Motor neuron (in vitro differentiated cells): ENCODE data around the gene DLGAP3. TPM values are rescaled to one million over a fixed set of nuclear protein-coding genes. Genes with fewer than 3 reads are reported as not detected.

Experiments used
- ATAC-seq, 8 experiments: fragments of 200-7000 bp; cut with Tn5 transposase; replicated peaks in 6 of 8; 2 replicates each; pipeline ENCODE4 v1.8.0; 2021; ENCODE audit warnings: mild to moderate bottlenecking in 8 of 8, moderate library complexity in 8 of 8
- H3K27ac ChIP-seq, 2 donors: fragments of 250-450 bp; sonication (Bioruptor Pico); 2 replicates each; pipeline ENCODE4 v1.9.0; 2021; ENCODE audit warnings: antibody characterized with exemption in 2 of 2, mild to moderate bottlenecking in 2 of 2, moderate library complexity in 1 of 2
- H3K4me1 ChIP-seq, 2 donors: fragments of 250-450 bp; sonication (Bioruptor Pico); replicated peaks in 1 of 2; 2 replicates each; pipeline ENCODE4 v1.6.1; 2021; ENCODE audit warnings: antibody characterized with exemption in 2 of 2, mild to moderate bottlenecking in 2 of 2, moderate library complexity in 1 of 2
- H3K4me3 ChIP-seq, 5 donors: fragments of 250-450 bp; sonication (Bioruptor Pico); 2 replicates each; pipeline ENCODE4 v1.9.0; 2021; ENCODE audit warnings: antibody characterized with exemption in 5 of 5, mild to moderate bottlenecking in 5 of 5, moderate library complexity in 4 of 5
- WGBS, 10 experiments: fragments of 450-650 bp; shearing (Covaris generic); methylation state at CpG; one replicate each; pipeline ENCODE4 v1.0.0; 2022; 5-methylcytosine and 5-hydroxymethylcytosine counted together
- in situ Hi-C, 9 experiments: fragments of 400-800 bp; cut with MboI; loops; one replicate each; pipeline ENCODE4 v1.15.0; 2021; ENCODE audit warnings: low sequenced_read_pairs in 9 of 9, low pct_unique_long_range_greater_than_20kb in 2 of 9; ENCODE audit not compliant: unreplicated experiment in 9 of 9
- total RNA-seq, 8 experiments: library from RNA; unstranded; fragments of 300-600 nt; gene quantifications; 2 replicates each; pipeline versions ENCODE4 v1.2.3 to v1.2.4, GENCODE V29; 2022

The DLGAP3 gene
- total RNA-seq, 8 experiments from 2014 or later, result 0.21 to 8.2 (median 4.1) TPM

DNA sequence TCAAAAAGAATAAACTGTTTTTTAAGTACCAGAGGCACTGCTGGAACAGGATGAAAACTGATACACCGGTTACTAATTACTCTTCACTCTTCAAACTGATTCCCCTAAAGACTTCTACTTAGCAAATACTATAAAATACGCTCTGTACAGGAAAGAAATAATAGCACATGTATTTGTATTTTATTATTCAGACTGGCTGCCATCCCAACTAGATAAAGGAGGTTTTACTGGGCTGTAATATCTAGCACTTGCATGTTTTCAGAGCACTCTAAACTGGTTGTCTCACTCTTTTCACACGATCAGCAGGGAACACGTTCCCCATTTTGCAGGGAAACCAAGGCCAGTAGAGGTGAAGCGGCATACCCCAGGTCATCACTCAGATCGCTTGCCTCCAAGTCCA, 79.1 kb downstream of the DLGAP3 start:
- 50 to 100% (median 77%) methylated on average over 1 to 6 of the region's 6 CpGs; no CpG with 5 or more reads in 1 of the 10 experiments for WGBS, 10 experiments
- H3K4me3 ChIP-seq, result no peak overlapping the region
- H3K4me1 ChIP-seq, result peaks cover 22 to 23% of the 10 kb centered on the region in 2 donors
- ATAC-seq, result no peak
- in situ Hi-C loops, result no loop called here
- no peak overlapping the region for H3K27ac ChIP-seq

DNA sequence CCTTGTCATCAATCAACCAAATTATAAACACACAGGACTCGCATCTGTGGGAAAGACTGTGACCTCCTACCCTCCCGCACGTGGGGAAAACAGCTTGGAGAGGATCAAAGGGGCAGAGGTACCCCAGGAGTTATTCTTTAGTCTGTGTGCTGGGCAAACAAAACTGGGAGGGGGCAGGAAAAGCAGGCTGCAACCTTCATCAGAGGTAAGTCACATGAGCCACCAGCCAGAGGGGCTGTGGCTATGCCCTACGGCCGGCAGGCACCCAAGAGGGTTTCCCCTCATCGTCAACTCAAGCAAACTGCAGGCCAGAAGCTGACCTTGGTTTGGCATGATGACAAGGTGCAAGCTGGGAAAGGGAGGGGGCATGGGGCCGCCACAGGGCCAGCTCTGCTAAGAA, 82.4 kb downstream of the DLGAP3 start:
- no peak overlapping the region for H3K4me3 ChIP-seq
- peaks cover 48 to 50% of the 10 kb centered on the region in 2 donors for H3K4me1 ChIP-seq
- no peak overlapping the region for H3K27ac ChIP-seq
- in situ Hi-C loops, result no loop called here
- 20 to 100% (median 60%) methylated on average over 1 to 4 of the region's 7 CpGs; no CpG with 5 or more reads in 3 of the 10 experiments for WGBS, 10 experiments
- peak in 3 of 8 experiments; percentile 8 to 17 (median 14) for ATAC-seq

DNA sequence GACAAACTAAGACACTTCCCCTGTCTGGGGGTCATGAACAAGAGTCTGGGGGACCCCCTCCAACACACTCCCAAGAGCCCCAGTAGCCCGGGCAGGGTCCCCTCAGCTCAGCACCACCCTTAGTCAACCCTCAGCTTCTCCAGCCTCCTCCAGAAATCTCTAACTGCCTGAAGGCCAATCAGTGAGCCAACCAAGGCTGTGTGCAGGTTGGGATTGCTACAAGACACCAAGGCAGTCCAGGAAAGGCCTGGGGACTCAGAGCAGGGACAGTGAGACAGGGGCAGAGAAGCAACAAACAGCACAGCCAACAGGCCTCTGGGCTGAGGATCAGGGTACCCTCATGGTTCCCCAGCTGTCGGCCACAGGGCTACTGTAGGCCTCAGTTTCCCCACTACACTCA, 83.2 kb downstream of the DLGAP3 start:
- in situ Hi-C loops, result no loop called here
- H3K4me1 ChIP-seq, result peaks cover 48 to 50% of the 10 kb centered on the region in 2 donors
- 68 to 100% (median 100%) methylated on average over 1 to 2 of the region's 2 CpGs; no CpG with 5 or more reads in 7 of the 10 experiments for WGBS, 10 experiments
- ATAC-seq, result no peak
- no peak overlapping the region for H3K4me3 ChIP-seq
- H3K27ac ChIP-seq, result no peak overlapping the region

DNA sequence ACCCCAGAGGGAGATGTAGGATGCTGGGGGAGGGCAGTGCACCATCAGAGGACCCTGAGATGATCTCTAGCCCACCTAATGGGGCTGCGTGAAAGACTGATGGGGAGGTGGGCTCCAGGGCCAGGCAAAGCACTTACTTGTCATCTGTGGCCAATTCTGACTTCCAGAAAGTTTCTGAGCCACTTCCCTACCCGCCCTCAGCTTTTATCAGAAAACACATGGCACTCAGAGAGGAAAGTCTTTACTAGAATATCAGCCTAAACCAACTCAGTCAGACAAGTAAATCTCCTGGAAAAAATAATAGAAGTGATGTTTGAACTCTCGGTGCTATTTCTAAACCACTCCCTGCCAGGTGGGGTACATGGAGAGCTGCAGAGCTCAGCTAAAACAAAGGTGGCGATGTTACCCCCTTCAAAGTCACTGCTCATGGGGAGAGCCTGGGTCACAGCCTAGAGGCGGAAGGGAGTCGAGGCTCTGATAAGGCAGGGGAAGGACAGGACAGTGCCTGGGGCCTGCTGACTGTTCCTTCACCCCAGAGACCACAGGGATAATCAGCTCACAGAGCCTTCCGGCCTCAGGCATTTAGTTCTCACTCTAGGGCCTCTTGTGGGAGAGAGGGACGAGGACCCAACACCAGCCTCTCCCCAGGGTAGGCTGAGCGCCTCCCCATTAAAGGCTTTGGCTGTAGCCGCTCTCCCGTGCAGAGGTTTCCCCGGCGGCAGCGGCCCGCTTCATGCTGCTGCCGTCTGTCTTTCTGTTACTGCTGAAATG, 84.1 kb downstream of the DLGAP3 start:
- 40 to 92% (median 64%) methylated on average over 1 to 14 of the region's 16 CpGs; no CpG with 5 or more reads in 1 of the 10 experiments for WGBS, 10 experiments
- in situ Hi-C loops, result no loop called here
- Histone ChIP-seq H3K4me1 (peaks cover 48 to 50% of the 10 kb centered on the region in 2 donors), H3K4me3 (no peak overlapping the region), H3K27ac (no peak overlapping the region)
- peak in 1 of 8 experiments; percentile 20 for ATAC-seq

DNA sequence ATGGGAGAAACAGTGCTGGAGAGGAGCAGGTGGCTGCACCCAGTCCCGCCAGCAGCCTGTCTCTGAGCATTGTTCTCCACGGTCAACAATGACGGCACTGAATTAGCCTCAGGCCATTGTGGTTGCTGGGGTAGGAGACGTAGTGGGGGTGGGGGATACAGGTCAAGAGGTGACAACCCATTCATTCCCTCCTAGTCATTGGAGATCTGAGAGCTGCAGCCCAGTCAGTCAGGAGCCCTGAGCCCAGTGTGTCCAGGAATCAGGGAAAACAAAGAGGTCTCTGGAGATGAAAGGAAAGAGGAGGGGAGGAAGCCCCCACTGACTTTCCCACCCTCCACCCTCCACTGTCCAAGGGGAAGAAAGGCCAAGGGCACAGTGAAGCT, 85.2 kb downstream of the DLGAP3 start:
- ATAC-seq, result peak in 5 of 8 experiments; percentile 64 to 80 (median 75)
- in situ Hi-C loops, result no loop called here
- no peak overlapping the region for H3K4me3 ChIP-seq
- H3K27ac ChIP-seq, result peak overlapping the region in 1 of 2 donors; percentile 30
- peaks cover 48 to 50% of the 10 kb centered on the region in 2 donors for H3K4me1 ChIP-seq
- WGBS, 10 experiments, result 0% methylated on average over 1 to 4 of the region's 4 CpGs; no CpG with 5 or more reads in 7 of the 10 experiments

DNA sequence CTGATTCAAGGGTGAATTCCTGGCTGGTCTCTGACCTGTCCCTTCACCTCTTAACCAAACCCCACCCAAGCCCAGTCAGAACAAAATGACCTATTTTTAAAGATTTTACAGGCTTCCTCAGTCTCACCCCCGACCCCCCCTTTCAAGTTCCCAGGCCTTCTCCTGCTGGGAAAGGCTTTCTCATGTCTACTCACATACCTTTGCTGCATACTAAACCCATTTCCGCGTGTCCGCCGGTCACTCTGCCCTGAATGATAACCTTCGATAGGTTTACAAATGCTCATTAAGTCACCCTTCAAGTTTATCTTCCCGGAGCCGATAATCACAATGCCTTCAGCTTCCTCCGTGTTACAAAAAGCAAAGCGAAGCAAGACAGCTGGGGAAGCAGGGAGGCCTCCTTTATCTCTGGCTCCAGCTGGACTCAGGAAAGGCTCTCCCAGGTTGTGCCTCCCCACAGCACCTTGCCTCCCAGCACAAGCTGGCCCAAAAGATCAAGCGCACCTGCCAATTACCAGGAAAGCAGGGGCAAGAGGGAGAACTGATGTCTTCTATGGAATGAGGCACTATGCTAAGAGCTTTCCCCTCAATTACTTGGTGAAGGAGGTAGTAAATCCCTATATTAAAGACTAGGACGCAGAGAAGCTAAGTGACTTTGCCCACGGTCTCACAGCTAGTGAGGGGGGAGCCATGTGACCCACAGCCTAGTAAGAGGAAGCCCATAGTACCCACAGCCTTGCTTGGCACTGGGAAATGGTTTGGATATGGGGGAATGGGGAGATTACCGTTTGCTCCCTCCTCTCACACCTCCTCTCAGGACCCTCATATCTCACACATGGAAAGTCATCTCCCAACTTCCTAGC, 85.8 kb downstream of the DLGAP3 start:
- H3K27ac ChIP-seq, result peak overlapping the region; percentile 27 to 55
- H3K4me1 ChIP-seq, result peaks cover 48 to 50% of the 10 kb centered on the region in 2 donors
- WGBS, 10 experiments, result 25 to 90% (median 45%) methylated on average over 4 to 14 of the region's 14 CpGs; no CpG with 5 or more reads in 1 of the 10 experiments
- in situ Hi-C loops, result no loop called here
- peak in 2 of 8 experiments; percentile 13 for ATAC-seq
- no peak overlapping the region for H3K4me3 ChIP-seq

DNA sequence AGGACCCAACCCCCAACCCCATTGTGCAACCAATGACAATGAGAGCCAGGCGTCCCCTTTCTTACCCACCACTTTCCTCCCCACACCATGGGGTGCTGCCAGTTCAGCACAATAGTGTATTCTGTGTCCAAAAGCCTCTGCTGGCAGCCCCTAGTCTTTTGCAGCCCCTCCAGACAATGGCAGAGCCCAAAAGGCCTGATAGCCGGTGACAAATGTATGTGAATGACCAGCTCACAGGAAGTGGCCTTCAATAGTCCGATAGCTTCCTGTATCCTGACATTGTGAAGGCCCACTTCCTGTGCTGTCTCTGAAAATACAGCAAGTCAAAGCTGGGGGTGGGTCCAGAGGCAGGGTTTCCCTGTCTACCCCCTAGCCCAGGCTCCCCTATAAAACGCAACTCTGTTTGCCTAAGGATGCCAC, 86.5 kb downstream of the DLGAP3 start:
- in situ Hi-C loops, result no loop called here
- no peak for ATAC-seq
- H3K4me3 ChIP-seq, result no peak overlapping the region
- 30 to 100% (median 48%) methylated on average over 1 to 3 of the region's 4 CpGs; no CpG with 5 or more reads in 4 of the 10 experiments for WGBS, 10 experiments
- H3K27ac ChIP-seq, result peak overlapping the region in 1 of 2 donors; percentile 6
- peaks cover 48 to 50% of the 10 kb centered on the region in 2 donors for H3K4me1 ChIP-seq

DNA sequence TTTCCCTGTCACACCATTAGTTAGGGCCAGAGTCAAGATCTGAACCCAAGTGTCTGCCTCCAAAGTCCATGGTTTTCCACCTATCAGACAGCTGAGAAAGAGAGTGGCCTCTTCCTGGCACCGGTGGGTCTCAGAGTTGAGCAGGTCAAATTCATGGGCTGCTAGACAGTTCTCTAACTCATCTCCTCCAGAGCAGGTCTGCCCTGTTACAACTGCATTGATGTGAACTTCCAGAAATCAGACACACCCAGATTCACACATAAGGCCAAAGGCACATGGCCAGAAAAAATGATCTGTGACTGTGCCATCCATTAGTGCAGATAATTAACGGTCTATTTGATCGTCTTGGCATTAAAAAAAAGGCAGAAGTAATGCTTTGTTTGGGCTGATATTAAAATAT, 87.4 kb downstream of the DLGAP3 start:
- no peak overlapping the region for H3K4me3 ChIP-seq
- WGBS, 10 experiments, result 33 to 100% (median 89%) methylated on average over 1 to 3 of the region's 3 CpGs; no CpG with 5 or more reads in 3 of the 10 experiments
- in situ Hi-C loops, result no loop called here
- H3K4me1 ChIP-seq, result peaks cover 42 to 44% of the 10 kb centered on the region in 2 donors
- no peak overlapping the region for H3K27ac ChIP-seq
- peak in 2 of 8 experiments; percentile 81 to 90 for ATAC-seq

DNA sequence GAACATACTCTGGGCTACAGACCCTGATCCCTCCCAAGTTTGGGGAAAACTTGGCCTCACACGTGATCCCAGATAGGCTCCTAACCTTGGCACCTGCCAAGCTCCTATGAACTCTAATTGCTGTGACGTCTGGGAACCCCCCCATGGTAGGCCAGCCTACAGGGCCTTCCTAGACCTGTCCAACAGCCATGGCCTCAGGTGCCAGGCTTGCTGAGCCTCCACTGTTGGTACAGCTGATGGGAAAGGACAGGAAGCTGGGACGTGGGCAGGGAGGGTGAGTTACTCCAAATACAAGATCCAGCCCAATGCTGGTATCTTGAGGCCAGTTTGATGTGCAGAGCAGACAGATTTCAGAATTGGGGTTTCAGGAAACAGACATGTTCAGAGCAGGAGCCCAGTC, 89.0 kb downstream of the DLGAP3 start:
- peaks cover 26 to 28% of the 10 kb centered on the region in 2 donors for H3K4me1 ChIP-seq
- 60 to 100% (median 78%) methylated on average over 1 to 3 of the region's 3 CpGs; no CpG with 5 or more reads in 5 of the 10 experiments for WGBS, 10 experiments
- no peak overlapping the region for H3K4me3 ChIP-seq
- no peak overlapping the region for H3K27ac ChIP-seq
- in situ Hi-C loops, result no loop called here
- no peak for ATAC-seq

DNA sequence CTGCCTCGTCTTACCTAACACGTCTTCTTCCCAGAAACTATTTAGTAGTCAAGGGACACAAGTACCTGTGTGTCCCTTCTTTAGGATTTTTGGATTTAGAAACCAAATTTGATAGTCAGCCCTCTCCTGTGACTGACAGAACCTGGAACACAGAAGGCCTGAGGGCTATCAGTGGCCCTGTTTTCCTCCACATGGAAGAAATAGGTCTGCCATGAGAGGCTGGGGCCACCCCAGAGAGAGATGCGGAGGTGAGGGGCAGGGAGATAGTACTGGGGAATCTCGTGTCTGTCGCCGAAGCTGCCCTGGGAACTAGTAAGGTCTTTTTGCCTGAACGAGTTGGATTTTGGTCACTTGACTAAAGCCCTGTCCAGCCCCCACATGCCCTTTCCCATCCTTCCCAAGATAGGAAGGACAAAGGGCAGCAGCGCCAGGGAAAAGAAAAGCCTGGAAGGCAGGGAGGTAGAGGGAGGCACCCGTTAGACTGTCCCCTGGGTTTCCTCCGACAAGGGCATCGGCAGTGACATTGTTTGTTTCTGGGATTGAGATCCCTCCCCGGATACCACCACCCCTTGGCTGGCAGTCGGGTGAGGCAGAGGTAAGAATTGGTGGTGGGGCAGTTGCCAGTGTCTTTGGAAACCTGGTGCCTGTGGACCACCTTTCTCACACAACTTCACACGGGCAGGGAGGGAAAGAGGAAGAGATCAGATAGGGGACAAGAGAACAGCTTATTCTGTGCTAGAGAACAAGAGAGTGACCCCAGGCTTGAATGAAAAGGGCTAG, 89.7 kb downstream of the DLGAP3 start:
- Histone ChIP-seq H3K4me1 (peaks cover 18 to 21% of the 10 kb centered on the region in 2 donors), H3K4me3 (no peak overlapping the region), H3K27ac (no peak overlapping the region)
- ATAC-seq, result no peak
- in situ Hi-C loops, result no loop called here
- WGBS, 10 experiments, result 60 to 89% (median 81%) methylated on average over 1 to 14 of the region's 14 CpGs; no CpG with 5 or more reads in 1 of the 10 experiments

DNA sequence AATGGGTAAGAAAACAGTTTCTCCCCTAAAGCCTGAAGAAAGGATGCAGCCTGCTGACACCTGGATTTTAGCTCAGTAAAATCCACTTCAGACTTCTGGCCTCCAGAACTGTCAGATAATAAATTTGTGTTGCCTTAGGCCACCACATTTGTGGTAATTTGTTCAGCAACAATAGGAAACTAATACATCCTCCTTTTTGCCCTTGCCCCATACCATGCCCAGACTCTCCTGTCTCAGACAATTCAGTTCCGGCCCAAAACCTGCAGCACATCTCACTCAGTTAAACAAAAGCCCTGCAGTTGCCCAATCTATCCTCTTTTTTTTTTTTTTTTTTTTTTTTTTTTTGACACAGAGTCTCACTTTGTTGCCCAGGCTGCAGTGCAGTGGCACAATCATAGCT, 95.7 kb downstream of the DLGAP3 start:
- in situ Hi-C loops, result no loop called here
- H3K4me1 ChIP-seq, result no peaks in the 10 kb centered on the region
- no peak overlapping the region for H3K4me3 ChIP-seq
- no peak for ATAC-seq
- 100% methylated on average over 1 of the region's 1 CpG; no CpG with 5 or more reads in 5 of the 10 experiments for WGBS, 10 experiments
- H3K27ac ChIP-seq, result no peak overlapping the region

DNA sequence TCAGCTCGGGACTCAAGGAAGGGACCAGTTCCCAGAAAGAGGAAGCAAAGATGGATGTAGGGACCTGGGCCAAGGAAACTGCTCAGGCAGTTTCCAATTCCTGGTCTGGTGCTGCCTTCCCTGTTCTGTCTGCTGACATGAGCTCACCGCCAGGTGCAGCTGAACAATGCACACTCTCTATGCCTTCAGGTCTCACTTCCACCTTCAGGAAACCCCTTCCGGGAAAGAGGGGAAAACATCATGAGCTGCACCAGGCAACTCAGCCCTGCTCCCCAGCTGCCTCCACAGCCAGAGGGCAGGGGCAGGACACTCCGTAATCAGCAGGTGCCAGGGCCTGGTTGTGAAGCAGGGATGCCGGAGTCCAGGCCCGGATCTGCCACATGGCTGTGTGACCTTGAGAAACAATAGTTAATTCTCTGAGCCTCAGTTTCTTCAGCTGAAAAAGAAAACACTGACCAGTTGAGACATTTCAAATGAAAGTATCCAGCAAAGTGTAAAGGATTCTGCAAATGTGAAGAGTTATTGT, 97.7 kb downstream of the DLGAP3 start:
- no peak for ATAC-seq
- no peak overlapping the region for H3K27ac ChIP-seq
- no peaks in the 10 kb centered on the region for H3K4me1 ChIP-seq
- WGBS, 10 experiments, result 0 to 100% (median 93%) methylated on average over 1 to 5 of the region's 6 CpGs; no CpG with 5 or more reads in 2 of the 10 experiments
- no peak overlapping the region for H3K4me3 ChIP-seq
- in situ Hi-C loops, result no loop called here
